ENCODE measurements around the gene NUP188.

NUP188 gene

GRCh38 chr9:129036241-129036922 lies 88.9 kb downstream of the NUP188 start, which contains the start of gene MIGA2 (continued):
- TF ChIP-seq ZNF639 (tag by site-specific recombination; IDR thresholded peaks at IDR 0.05) (peak; percentile 62; the same call in 1 of the 2 replicates), SP2 (tag by site-specific recombination; IDR thresholded peaks at IDR 0.05) (peak; percentile 99), PATZ1 (tag by site-specific recombination; IDR thresholded peaks at IDR 0.05) (peak; percentile 91; the same call in 1 of the 2 replicates), ZNF692 (tag by site-specific recombination; IDR thresholded peaks at IDR 0.05) (peak; percentile 86), ZBTB8A (tag by site-specific recombination; IDR thresholded peaks at IDR 0.05) (peak; percentile 65; the same call in 1 of the 2 replicates), ZFP69B (tag by site-specific recombination; IDR thresholded peaks at IDR 0.05) (peak; percentile 41), KLF1 (tag by site-specific recombination; IDR thresholded peaks at IDR 0.05) (peak; percentile 47), ZBTB11 (tag by site-specific recombination; conservative IDR thresholded peaks at IDR 0.05; ENCODE audit: low read depth) (peak; percentile 97), ZNF843 (tag by site-specific recombination; IDR thresholded peaks at IDR 0.05) (peak; percentile 73; the same call in 1 of the 2 replicates), SP3 (tag by site-specific recombination; IDR thresholded peaks at IDR 0.05) (peak; percentile 95), PRDM1 (tag by site-specific recombination; IDR thresholded peaks at IDR 0.05) (no peak), ZNF629 (tag by site-specific recombination; IDR thresholded peaks at IDR 0.05) (peak; percentile 59; the same call in 1 of the 2 replicates), GLI2 (tag by site-specific recombination; IDR thresholded peaks at IDR 0.05; ENCODE audit: borderline replicate concordance, low read depth) (no peak), ZBTB26 (tag by site-specific recombination; optimal IDR thresholded peaks at IDR 0.05) (peak; percentile 59), ZNF600 (tag by site-specific recombination; IDR thresholded peaks at IDR 0.05) (peak; percentile 100), PRDM10 (tag by site-specific recombination; IDR thresholded peaks at IDR 0.05) (peak; percentile 79), ZNF560 (tag by site-specific recombination; IDR thresholded peaks at IDR 0.05; ENCODE audit: borderline replicate concordance) (no peak), OVOL3 (tag by site-specific recombination; IDR thresholded peaks at IDR 0.05) (0 out of 2 replicates have a peak, but pooled peaks have one; percentile 42), ZNF664 (tag by site-specific recombination; IDR thresholded peaks at IDR 0.05) (no peak), ZNF416 (tag by site-specific recombination; IDR thresholded peaks at IDR 0.05) (no peak), GLIS2 (tag by site-specific recombination; IDR thresholded peaks at IDR 0.05) (peak; percentile 79), ZEB2 (tag by site-specific recombination; IDR thresholded peaks at IDR 0.05) (peak; percentile 77; the same call in 1 of the 2 replicates), ZNF670 (tag by site-specific recombination; IDR thresholded peaks at IDR 0.05; ENCODE audit: low read depth) (no peak), ZNF19 (tag by site-specific recombination; IDR thresholded peaks at IDR 0.05; ENCODE audit: low read depth) (no peak), ZNF529 (tag by site-specific recombination; IDR thresholded peaks at IDR 0.05; ENCODE audit: insufficient replicate concordance) (no peak), SP7 (tag by site-specific recombination; IDR thresholded peaks at IDR 0.05) (peak; percentile 82), ZBTB1 (tag by site-specific recombination; IDR thresholded peaks at IDR 0.05) (no peak)

Data from HEK293 (cell line).